ENCODE results near the gene CPTP. TPM values are rescaled to one million over a fixed set of nuclear protein-coding genes. Genes with fewer than 3 reads are reported as not detected.

Gene CPTP
- total RNA-seq, 2 donors from 2014 or later, result 15.6 to 33.0 TPM

DNA sequence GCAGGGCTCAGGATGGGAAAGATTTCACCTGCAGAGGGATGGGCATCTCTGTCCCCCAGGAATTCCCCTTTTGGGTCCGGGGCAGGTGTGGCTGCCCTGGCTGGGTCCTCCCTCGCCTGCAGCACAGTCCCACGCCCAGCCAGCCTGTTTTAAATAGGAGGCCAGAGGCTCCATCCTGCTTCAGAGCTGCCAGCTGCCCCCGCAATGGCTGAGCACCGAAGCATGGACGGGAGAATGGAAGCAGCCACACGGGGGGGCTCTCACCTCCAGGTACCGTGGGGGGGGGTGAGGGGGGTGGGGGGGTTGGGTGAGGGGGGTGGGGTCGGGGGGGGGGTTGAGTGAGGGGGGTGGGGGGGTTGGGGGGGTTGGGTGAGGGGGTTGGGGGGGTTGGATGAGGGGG, 40.8 kb upstream of the CPTP start:
- intact Hi-C loops (cut with DNase I), result no loop called here
- no peak overlapping the region for H3K27ac ChIP-seq

DNA sequence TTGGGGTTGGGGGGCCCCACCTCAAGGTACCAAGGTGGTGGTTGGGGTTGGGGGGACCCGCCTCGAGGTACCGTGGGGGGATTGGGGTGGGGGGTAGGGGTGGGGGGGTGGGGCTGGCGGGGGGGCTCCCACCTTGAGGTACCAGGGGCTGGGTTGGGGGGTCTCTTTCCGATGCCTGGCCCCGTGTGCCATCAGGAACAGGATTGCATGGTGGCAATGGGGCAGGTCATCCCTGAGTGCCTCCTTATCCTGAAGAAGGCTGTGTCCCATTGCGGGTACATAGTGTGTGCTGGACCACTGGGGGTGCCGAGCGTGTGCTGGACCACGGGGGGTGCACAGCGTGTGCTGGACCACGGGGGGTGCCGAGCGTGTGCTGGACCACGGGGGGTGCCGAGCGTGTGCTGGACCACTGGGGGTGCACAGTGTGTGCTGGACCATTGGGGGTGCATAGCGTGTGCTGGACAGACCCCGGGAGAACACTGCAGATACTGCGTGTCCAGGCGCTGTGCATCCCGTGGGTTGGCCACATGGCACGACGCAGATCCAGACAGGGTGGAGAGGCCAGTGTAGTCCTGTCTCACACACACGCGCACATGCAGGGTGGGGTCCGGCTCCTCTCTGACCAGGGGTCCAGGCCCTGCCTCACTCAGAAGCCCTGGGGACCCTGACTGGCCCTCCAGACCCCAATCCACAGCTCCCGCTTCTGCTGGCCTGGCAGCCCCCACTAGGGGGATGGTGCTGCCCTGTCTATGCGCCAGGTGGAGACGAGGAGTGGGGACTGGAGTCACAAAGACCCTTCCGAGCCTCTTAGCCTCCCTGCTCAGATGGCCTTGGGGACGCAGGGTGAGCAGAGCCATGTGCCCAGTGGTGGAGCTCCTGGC, 40.1 kb upstream of the CPTP start:
- no peak overlapping the region for H3K27ac ChIP-seq
- no peak overlapping the region for H3K4me3 ChIP-seq
- peaks cover 14% of the 10 kb centered on the region for H3K4me1 ChIP-seq
- intact Hi-C loops (cut with DNase I), result no loop called here
- no peaks in the 10 kb centered on the region for H3K36me3 ChIP-seq (replicated peaks in 1 of 2; ENCODE audit: insufficient read depth in 1 of 2, low read depth in 2 of 2)
- 57 to 79% methylated on average over 12 to 24 of the region's 32 CpGs for WGBS, 2 donors
- peaks cover 0 to 8% of the 10 kb centered on the region in 2 donors for H3K27me3 ChIP-seq
- no peaks in the 10 kb centered on the region for H3K9me3 ChIP-seq
- DNase-seq, result no peak
- ATAC-seq, result no peak
- TF ChIP-seq, protein P1, sequence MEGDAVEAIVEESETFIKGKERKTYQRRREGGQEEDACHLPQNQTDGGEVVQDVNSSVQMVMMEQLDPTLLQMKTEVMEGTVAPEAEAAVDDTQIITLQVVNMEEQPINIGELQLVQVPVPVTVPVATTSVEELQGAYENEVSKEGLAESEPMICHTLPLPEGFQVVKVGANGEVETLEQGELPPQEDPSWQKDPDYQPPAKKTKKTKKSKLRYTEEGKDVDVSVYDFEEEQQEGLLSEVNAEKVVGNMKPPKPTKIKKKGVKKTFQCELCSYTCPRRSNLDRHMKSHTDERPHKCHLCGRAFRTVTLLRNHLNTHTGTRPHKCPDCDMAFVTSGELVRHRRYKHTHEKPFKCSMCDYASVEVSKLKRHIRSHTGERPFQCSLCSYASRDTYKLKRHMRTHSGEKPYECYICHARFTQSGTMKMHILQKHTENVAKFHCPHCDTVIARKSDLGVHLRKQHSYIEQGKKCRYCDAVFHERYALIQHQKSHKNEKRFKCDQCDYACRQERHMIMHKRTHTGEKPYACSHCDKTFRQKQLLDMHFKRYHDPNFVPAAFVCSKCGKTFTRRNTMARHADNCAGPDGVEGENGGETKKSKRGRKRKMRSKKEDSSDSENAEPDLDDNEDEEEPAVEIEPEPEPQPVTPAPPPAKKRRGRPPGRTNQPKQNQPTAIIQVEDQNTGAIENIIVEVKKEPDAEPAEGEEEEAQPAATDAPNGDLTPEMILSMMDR (IDR thresholded peaks at IDR 0.05), result no peak
- TF ChIP-seq POLR2A (IDR thresholded peaks at IDR 0.05), result no peak

More for the DNA sequence above, 40.8 kb upstream of the CPTP start:
- no peak for TF ChIP-seq POLR2A (IDR thresholded peaks at IDR 0.05)
- TF ChIP-seq, protein P1 (IDR thresholded peaks at IDR 0.05), result no peak
- WGBS, 2 donors, result 19% methylated on average over 8 of the region's 9 CpGs; no CpG with 5 or more reads in 1 of the 2 donors
- no peaks in the 10 kb centered on the region for H3K36me3 ChIP-seq (replicated peaks in 1 of 2; ENCODE audit: insufficient read depth in 1 of 2, low read depth in 2 of 2)
- peaks cover 0 to 8% of the 10 kb centered on the region in 2 donors for H3K27me3 ChIP-seq
- no peak for ATAC-seq
- H3K4me3 ChIP-seq, result no peak overlapping the region
- DNase-seq, result no peak
- H3K9me3 ChIP-seq, result no peaks in the 10 kb centered on the region
- peaks cover 14% of the 10 kb centered on the region for H3K4me1 ChIP-seq

DNA sequence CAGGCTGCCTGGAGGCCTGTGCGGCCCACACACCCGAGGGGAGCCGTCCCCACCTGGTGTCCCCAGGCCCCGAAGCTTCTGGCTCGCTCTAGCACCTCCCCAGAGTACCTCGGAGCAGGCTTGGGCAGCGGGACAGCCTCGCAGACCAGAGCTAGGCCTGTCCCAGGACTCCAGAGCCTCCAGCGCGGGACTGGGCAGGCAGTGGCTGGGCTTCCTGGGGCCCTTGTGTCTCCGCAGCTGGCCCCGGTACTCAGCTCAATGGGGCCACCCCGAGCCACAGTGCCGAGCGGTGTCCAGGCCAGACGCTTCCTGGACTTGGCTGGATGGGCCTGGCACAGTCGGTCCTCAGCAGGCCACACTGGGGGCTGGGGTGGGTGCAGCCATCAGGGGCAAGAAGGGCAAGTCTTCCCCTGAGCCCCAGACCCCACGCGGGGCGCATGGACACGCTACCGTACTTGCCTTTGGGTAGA, 39.5 kb upstream of the CPTP start:
- Histone ChIP-seq H3K36me3 (replicated peaks in 1 of 2; ENCODE audit: insufficient read depth in 1 of 2, low read depth in 2 of 2) (no peaks in the 10 kb centered on the region), H3K4me1 (peaks cover 14% of the 10 kb centered on the region), H3K27me3 (peaks cover 0 to 8% of the 10 kb centered on the region in 2 donors), H3K9me3 (no peaks in the 10 kb centered on the region), H3K27ac (no peak overlapping the region), H3K4me3 (no peak overlapping the region)
- DNase-seq, result no peak
- 89 to 100% methylated on average over 2 to 20 of the region's 22 CpGs for WGBS, 2 donors
- no peak for ATAC-seq
- intact Hi-C loops (cut with DNase I), result no loop called here
- TF ChIP-seq POLR2A (IDR thresholded peaks at IDR 0.05), result no peak
- TF ChIP-seq, protein P1 (IDR thresholded peaks at IDR 0.05), result no peak

DNA sequence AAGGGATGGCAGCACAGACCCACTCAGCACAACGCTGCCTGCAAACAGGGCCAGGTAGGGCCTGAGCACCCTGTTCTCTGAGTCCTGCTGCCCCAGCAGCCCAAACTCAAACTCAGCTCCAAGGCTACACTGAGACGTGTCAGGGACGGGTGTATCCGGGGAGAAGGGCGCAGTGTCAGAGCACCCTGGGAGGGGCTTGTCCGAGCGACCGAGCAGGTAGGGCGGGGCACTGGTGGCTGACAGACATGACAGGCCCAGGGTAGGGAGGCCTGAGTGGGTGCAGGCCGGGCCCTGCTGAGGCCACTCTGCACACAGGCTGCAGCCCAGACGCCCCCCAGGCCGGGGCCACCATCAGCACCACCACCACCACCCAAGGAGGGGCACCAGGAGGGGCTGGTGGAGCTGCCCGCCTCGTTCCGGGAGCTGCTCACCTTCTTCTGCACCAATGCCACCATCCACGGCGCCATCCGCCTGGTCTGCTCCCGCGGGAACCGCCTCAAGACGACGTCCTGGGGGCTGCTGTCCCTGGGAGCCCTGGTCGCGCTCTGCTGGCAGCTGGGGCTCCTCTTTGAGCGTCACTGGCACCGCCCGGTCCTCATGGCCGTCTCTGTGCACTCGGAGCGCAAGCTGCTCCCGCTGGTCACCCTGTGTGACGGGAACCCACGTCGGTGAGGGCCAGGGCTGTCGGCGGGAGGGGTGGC, 38.8 kb upstream of the CPTP start:
- intact Hi-C loops (cut with DNase I), result no loop called here
- Histone ChIP-seq H3K27ac (no peak overlapping the region), H3K4me3 (no peak overlapping the region), H3K4me1 (peaks cover 14% of the 10 kb centered on the region), H3K36me3 (replicated peaks in 1 of 2; ENCODE audit: insufficient read depth in 1 of 2, low read depth in 2 of 2) (no peaks in the 10 kb centered on the region), H3K9me3 (no peaks in the 10 kb centered on the region), H3K27me3 (peaks cover 0 to 8% of the 10 kb centered on the region in 2 donors)
- 61 to 80% methylated on average over 5 to 30 of the region's 37 CpGs for WGBS, 2 donors
- ATAC-seq (no peak), DNase-seq (peak in 1 of 4 donors; percentile 11)
- no peak for TF ChIP-seq POLR2A (IDR thresholded peaks at IDR 0.05)
- TF ChIP-seq, protein P1 (IDR thresholded peaks at IDR 0.05), result no peak
